Stomach (tissue), 4 donors: ENCODE data around the gene FCN1.

Source experiments
- POLR2AphosphoS5 ChIP-seq, 3 donors: sonication (generic); formaldehyde crosslinking; IDR thresholded peaks; one replicate each; pipeline ENCODE4 v1.6.1; 2016; ENCODE audit warnings: antibody characterized with exemption in 3 of 3
- TF ChIP-seq, protein P1 (sequence below), 7 experiments: fragments of 450-650 bp in 4 of 7; fragments of 200-600 bp in 3 of 7; sonication (generic) in 3 of 7; IDR thresholded peaks; one replicate each; pipeline ENCODE4 v1.5.1; 2016 to 2019; ENCODE audit warnings: antibody characterized with exemption in 7 of 7, control low read depth in 2 of 7, mild to moderate bottlenecking in 1 of 7

DNA sequence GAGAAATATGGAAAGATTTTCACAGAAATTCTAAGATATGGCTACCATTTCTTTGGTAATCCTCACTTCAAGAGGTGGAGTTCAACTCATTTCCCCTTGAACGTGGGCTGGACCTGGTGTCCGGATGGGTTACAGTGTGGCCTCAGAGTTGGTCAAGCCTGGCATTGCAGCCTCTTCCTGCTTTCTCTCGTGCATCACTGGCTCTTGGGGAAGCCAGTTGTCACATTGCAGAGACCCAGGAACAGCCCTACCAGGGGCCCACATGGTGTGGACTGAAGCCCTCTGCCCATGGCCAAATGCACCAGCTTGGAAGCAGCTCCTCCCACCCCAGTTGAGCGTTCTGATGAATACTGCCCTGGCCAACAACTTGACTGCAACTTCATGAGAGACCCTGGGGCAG, 47.7 kb upstream of the FCN1 start:
- TF ChIP-seq, protein P1, sequence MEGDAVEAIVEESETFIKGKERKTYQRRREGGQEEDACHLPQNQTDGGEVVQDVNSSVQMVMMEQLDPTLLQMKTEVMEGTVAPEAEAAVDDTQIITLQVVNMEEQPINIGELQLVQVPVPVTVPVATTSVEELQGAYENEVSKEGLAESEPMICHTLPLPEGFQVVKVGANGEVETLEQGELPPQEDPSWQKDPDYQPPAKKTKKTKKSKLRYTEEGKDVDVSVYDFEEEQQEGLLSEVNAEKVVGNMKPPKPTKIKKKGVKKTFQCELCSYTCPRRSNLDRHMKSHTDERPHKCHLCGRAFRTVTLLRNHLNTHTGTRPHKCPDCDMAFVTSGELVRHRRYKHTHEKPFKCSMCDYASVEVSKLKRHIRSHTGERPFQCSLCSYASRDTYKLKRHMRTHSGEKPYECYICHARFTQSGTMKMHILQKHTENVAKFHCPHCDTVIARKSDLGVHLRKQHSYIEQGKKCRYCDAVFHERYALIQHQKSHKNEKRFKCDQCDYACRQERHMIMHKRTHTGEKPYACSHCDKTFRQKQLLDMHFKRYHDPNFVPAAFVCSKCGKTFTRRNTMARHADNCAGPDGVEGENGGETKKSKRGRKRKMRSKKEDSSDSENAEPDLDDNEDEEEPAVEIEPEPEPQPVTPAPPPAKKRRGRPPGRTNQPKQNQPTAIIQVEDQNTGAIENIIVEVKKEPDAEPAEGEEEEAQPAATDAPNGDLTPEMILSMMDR (IDR thresholded peaks at IDR 0.05): no peak
- no peak for TF ChIP-seq POLR2AphosphoS5 (IDR thresholded peaks at IDR 0.05)
